Fibroblast of mammary gland (primary cell): ENCODE data around the gene CENPO.
A peak's percentile ranks its signal among the peaks of the same experiment; 100 is the strongest.
"Not testable (repeated sequence)": the region's sequence is repeated elsewhere in the genome, so short reads cannot be mapped to it uniquely, and the experiment has no call there.

ENCODE experiments used
- DNase-seq: peaks from one replicate; pipeline ENCODE4 v3.0.0-alpha.2; 2010; ENCODE audit warnings: low read depth
- H3K4me3 ChIP-seq: 2 replicates; pipeline ENCODE4 v1.5.1; 2011; ENCODE audit warnings: low read depth, mild to moderate bottlenecking, low read length, moderate library complexity; ENCODE audit not compliant: control insufficient read depth
- CTCF ChIP-seq: conservative IDR thresholded peaks from 2 replicates; pipeline ENCODE4 v1.5.1; 2011; ENCODE audit warnings: low read depth, low read length, inconsistent platforms; ENCODE audit not compliant: control insufficient read depth, insufficient read depth

Gene CENPO

GRCh38 chr2:24797644-24798043 lies 4.4 kb downstream of the CENPO start:
- TF ChIP-seq CTCF, result no peak
- no peak for DNase-seq
- H3K4me3 ChIP-seq, result no peak overlapping the region

GRCh38 chr2:24800487-24800886 lies 7.3 kb downstream of the CENPO start:
- DNase-seq, result not testable (repeated sequence)

GRCh38 chr2:24805811-24806660 lies 12.8 kb downstream of the CENPO start:
- not testable (repeated sequence) for H3K4me3 ChIP-seq, DNase-seq

More at GRCh38 chr2:24800487-24800886, 7.3 kb downstream of the CENPO start:
- H3K4me3 ChIP-seq, result not testable (repeated sequence)

- DNase-seq, result no peak
- no peak for TF ChIP-seq CTCF
Observed at GRCh38 chr2:24806661-24807036, 13.4 kb downstream of the CENPO start.

GRCh38 chr2:24809316-24810007 lies 16.2 kb downstream of the CENPO start:
- no peak for TF ChIP-seq CTCF
- H3K4me3 ChIP-seq, result no peak overlapping the region
- DNase-seq, result peak; percentile 62

More at GRCh38 chr2:24806661-24807036, 13.4 kb downstream of the CENPO start:
- H3K4me3 ChIP-seq, result no peak overlapping the region

- no peak overlapping the region for H3K4me3 ChIP-seq
- no peak for TF ChIP-seq CTCF
Observed at GRCh38 chr2:24813691-24814137, 20.5 kb downstream of the CENPO start.

GRCh38 chr2:24814516-24814915 lies 21.3 kb downstream of the CENPO start:
- TF ChIP-seq CTCF, result no peak

More at GRCh38 chr2:24813691-24814137, 20.5 kb downstream of the CENPO start:
- DNase-seq, result no peak

GRCh38 chr2:24815171-24815570 lies 21.9 kb downstream of the CENPO start:
- TF ChIP-seq CTCF, result no peak
- H3K4me3 ChIP-seq, result no peak overlapping the region
- DNase-seq, result no peak

More at GRCh38 chr2:24814516-24814915, 21.3 kb downstream of the CENPO start:
- no peak overlapping the region for H3K4me3 ChIP-seq
- DNase-seq, result no peak
